Measurements from ENCODE around the gene OCEL1.

The OCEL1 gene

DNA sequence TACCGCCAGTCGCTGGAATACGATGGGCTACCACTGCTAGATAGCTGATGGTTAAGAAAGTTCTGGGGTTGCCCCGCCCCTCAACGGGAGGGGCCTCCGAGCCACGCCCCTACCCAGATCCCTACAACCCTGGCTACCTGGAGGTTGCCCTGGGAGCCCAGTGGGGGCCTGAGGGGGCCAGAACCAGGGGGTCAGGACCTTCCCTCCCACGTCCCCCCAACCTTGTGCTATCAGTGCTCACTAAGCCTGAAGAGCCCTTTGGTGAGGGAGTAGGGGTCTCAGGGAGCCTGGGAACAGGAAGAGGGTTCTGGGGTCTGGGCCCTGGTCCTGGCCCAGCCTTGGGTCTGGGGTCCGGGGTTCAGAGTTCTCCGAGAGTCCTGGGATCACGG is 8.9 kb downstream of the OCEL1 start:
- peak; percentile 70 for DNase-seq (ENCODE audit: low spot score)

GRCh38 chr19:17235300-17235970 is 9.4 kb downstream of the OCEL1 start:
- Histone ChIP-seq H3K36me3 (ENCODE audit: low read depth) (peaks cover 69% of the 10 kb centered on the region), H3K27me3 (ENCODE audit: insufficient read depth, poor library complexity, severe bottlenecking) (no peaks in the 10 kb centered on the region), H3K4me3 (ENCODE audit: severe bottlenecking) (peak overlapping the region; percentile 60), H3K27ac (ENCODE audit: poor library complexity, severe bottlenecking) (peak overlapping the region; percentile 84), H3K4me1 (ENCODE audit: insufficient read depth, poor library complexity, severe bottlenecking) (peaks cover 8% of the 10 kb centered on the region), H3K9me3 (ENCODE audit: severe bottlenecking) (no peaks in the 10 kb centered on the region)
- DNase-seq (ENCODE audit: low spot score) (peak; percentile 72), ATAC-seq (ENCODE audit: low read depth) (peak; percentile 65)
- TF ChIP-seq, protein P1, sequence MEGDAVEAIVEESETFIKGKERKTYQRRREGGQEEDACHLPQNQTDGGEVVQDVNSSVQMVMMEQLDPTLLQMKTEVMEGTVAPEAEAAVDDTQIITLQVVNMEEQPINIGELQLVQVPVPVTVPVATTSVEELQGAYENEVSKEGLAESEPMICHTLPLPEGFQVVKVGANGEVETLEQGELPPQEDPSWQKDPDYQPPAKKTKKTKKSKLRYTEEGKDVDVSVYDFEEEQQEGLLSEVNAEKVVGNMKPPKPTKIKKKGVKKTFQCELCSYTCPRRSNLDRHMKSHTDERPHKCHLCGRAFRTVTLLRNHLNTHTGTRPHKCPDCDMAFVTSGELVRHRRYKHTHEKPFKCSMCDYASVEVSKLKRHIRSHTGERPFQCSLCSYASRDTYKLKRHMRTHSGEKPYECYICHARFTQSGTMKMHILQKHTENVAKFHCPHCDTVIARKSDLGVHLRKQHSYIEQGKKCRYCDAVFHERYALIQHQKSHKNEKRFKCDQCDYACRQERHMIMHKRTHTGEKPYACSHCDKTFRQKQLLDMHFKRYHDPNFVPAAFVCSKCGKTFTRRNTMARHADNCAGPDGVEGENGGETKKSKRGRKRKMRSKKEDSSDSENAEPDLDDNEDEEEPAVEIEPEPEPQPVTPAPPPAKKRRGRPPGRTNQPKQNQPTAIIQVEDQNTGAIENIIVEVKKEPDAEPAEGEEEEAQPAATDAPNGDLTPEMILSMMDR (IDR thresholded peaks at IDR 0.05; ENCODE audit: poor library complexity, severe bottlenecking), result peak; percentile 55

More for the DNA sequence above, 8.9 kb downstream of the OCEL1 start:
- TF ChIP-seq, protein P1 (IDR thresholded peaks at IDR 0.05; ENCODE audit: poor library complexity, severe bottlenecking), result no peak
- Histone ChIP-seq H3K36me3 (ENCODE audit: low read depth) (peaks cover 64% of the 10 kb centered on the region), H3K27ac (ENCODE audit: poor library complexity, severe bottlenecking) (peak overlapping the region; percentile 84), H3K4me1 (ENCODE audit: insufficient read depth, poor library complexity, severe bottlenecking) (peaks cover 8% of the 10 kb centered on the region), H3K9me3 (ENCODE audit: severe bottlenecking) (no peaks in the 10 kb centered on the region), H3K27me3 (ENCODE audit: insufficient read depth, poor library complexity, severe bottlenecking) (no peaks in the 10 kb centered on the region), H3K4me3 (ENCODE audit: severe bottlenecking) (peak overlapping the region; percentile 60)
- ATAC-seq (ENCODE audit: low read depth), result peak; percentile 76

- ATAC-seq (ENCODE audit: low read depth) (peak; percentile 28), DNase-seq (ENCODE audit: low spot score) (no peak)
- Histone ChIP-seq H3K27me3 (ENCODE audit: insufficient read depth, poor library complexity, severe bottlenecking) (no peaks in the 10 kb centered on the region), H3K9me3 (ENCODE audit: severe bottlenecking) (no peaks in the 10 kb centered on the region), H3K4me1 (ENCODE audit: insufficient read depth, poor library complexity, severe bottlenecking) (peaks cover 8% of the 10 kb centered on the region), H3K27ac (ENCODE audit: poor library complexity, severe bottlenecking) (peak overlapping the region; percentile 84), H3K36me3 (ENCODE audit: low read depth) (peaks cover 69% of the 10 kb centered on the region), H3K4me3 (ENCODE audit: severe bottlenecking) (peak overlapping the region; percentile 60)
- TF ChIP-seq, protein P1 (IDR thresholded peaks at IDR 0.05; ENCODE audit: poor library complexity, severe bottlenecking), result no peak
These were observed 10.1 kb downstream of the OCEL1 start for GRCh38 chr19:17235971-17236777.

DNA sequence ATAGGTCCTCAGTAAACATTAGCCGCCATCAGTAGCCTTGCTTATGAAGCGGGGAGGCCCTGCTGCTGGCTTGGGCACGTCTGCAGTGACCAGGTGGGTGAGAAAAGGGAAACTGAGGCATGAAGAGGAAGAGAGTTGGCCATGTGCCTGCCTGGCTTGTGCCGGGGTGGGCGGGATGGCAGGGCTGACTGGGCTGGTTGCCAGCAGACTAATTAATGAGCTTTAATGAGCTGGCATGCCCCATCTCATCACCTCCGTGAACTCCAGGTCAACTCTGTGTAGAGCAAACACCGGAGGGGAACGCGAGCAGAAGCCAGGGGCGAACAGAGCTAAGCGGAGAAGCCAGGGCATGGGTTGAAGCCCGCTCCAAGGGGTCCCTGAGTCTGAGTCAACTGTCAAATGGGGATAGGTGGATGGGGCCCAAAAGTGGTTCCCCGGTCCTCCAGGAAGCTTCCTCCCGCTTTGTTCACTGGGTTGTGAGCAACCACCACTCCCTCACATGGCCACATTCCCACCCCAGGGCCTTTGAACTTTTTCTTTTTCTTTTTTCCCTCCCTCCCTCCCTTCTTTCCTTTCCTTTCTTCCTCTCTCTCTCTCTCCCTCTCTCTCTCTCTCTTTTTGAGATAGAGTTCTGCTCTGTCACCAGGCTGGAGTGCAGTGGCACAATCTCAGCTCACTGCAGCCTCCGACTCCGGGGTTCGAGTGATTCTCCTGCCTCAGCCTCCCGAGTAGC is 11.0 kb downstream of the OCEL1 start:
- Histone ChIP-seq H3K4me1 (ENCODE audit: insufficient read depth, poor library complexity, severe bottlenecking) (peaks cover 11% of the 10 kb centered on the region), H3K4me3 (ENCODE audit: severe bottlenecking) (no peak overlapping the region), H3K36me3 (ENCODE audit: low read depth) (peaks cover 68% of the 10 kb centered on the region), H3K27me3 (ENCODE audit: insufficient read depth, poor library complexity, severe bottlenecking) (no peaks in the 10 kb centered on the region), H3K9me3 (ENCODE audit: severe bottlenecking) (no peaks in the 10 kb centered on the region), H3K27ac (ENCODE audit: poor library complexity, severe bottlenecking) (peak overlapping the region; percentile 84)
- ATAC-seq (ENCODE audit: low read depth), result no peak
- DNase-seq (ENCODE audit: low spot score), result no peak
- TF ChIP-seq, protein P1 (IDR thresholded peaks at IDR 0.05; ENCODE audit: poor library complexity, severe bottlenecking), result no peak
